ENCODE measurements around the gene NUP188. TPM values are rescaled to one million over a fixed set of nuclear protein-coding genes. Genes with fewer than 3 reads are reported as not detected.

The NUP188 gene
- total RNA-seq, 2 donors from 2014 or later, result 19.6 to 23.6 TPM

DNA sequence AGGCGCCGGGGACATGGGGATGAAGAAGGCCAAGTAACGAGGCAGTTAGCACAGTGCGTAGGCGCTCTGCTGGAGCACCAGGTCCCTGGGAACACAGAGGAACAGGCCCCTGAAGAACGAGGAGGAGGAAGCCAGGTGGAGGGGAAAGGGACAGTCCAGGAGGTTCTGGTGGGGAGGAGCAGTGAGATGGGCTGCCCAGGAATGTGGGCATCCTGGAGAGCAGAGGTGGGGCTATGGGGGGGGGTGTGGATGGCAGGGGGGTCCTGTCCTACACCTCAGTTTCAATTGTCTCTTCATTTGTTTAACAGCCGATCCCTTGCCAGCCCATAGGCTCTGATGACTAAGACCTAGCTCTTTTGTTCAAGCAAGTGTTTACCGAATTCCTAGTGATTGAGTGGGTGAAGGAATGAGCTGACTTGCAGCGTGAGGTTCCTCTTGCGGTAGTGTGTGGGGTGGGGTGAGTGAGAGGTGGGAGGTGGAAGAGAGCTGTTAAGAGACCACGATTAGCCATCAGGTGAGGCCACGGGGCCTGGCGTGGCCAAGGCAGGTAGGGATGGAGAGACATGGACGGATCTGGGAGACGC lies 35.1 kb upstream of the NUP188 start:
- DNase-seq (no peak), ATAC-seq (no peak)

DNA sequence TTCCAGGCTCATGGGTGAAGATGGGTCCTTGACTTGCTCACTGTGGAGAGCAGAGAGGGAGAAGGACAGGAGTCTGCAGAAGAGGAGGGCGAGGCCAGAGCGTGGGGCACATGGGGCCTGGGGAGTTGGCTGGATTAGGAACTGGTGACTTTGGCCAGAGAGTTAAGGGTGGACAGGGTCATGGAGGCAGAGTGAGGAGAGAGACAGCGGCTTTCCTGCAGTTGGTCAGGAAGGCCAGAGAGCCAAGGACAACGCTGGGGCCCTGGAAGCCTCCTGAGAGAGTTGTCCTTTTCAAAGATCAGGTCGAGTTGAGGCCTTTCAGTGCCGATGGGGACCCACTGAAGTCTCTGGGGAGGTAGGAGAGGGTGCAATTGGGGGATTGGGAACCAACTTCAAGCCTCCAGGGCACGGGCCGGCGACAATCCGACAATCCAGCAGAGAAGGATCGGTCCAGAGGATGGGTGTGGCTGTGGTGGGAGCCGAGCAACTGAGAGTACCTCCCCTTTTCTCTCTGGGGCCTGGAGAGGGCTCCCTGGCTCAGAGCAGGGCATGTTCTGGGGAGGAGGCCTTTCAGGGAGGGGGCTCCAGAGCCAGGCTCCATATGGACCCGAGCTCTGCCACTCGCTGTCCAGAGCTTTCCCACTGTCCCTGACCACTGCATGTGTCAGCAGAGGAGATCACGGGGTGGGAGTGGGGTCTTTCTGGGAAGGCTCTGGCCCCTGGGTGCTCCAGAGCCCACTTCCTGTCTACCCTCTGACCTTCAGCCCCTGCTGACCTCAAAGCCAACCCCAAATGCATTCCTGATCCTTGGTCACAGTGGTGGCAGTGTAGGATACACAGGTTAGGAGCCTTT lies 34.2 kb upstream of the NUP188 start:
- DNase-seq, result no peak
- intact Hi-C loops (cut with DNase I, micrococcal nuclease), result no loop called here
- ATAC-seq, result no peak

More for the DNA sequence above, 35.1 kb upstream of the NUP188 start:
- intact Hi-C loops (cut with DNase I, micrococcal nuclease), result no loop called here

DNA sequence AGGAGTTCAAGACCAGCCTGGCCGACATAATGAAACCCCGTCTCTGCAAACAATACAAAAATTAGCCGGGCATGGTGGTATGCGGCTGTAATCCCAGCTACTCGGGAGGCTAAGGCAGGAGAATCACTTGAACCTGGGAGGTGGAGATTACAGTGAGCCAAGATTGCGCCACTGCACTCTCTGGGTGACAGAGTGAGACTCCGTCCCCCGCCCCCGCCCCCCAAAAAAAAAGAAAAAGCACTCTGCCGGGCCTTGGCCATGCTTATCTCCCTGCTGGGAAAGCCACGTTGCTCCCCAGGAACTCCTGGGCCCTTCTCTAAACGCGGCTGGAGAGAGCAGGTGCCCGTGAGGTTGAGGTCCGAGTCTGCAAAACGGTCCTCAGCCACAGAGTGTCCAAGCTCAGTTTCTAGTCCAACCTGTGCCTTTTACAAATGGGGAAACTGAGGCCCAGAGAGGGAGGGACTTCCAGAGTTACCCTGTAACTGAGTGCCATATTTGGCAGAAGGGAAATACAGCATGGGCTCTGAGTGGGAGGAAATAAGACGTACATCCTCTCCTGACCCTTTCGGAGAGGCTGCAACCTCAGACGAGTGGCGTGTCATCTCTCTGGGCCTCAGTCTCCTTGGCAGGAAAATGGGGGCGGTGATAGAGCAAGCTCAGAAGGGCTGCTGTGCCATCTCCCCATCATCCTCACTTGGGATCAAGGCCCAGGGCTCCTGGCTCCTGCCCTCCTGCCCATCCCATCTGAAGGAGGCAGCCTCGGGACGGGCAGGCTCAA lies 33.3 kb upstream of the NUP188 start:
- intact Hi-C loops (cut with DNase I, micrococcal nuclease), result no loop called here

DNA sequence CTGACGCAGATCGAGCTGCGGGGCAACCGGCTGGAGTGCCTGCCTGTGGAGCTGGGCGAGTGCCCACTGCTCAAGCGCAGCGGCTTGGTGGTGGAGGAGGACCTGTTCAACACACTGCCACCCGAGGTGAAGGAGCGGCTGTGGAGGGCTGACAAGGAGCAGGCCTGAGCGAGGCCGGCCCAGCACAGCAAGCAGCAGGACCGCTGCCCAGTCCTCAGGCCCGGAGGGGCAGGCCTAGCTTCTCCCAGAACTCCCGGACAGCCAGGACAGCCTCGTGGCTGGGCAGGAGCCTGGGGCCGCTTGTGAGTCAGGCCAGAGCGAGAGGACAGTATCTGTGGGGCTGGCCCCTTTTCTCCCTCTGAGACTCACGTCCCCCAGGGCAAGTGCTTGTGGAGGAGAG lies 31.3 kb upstream of the NUP188 start:
- ATAC-seq, result no peak
- intact Hi-C loops (cut with DNase I, micrococcal nuclease), result no loop called here
- DNase-seq, result no peak

More for the DNA sequence above, 33.3 kb upstream of the NUP188 start:
- ATAC-seq (no peak), DNase-seq (no peak)

DNA sequence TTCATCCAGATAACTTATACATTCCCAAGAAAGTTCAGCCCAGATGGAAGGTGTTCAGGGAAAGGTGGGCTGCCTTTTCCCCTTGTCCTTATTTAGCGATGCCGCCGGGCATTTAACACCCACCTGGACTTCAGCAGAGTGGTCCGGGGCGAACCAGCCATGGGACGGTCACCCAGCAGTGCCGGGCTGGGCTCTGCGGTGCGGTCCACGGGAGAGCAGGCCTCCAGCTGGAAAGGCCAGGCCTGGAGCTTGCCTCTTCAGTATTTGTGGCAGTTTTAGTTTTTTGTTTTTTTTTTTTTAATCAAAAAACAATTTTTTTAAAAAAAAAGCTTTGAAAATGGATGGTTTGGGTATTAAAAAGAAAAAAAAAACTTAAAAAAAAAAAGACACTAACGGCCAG lies 30.8 kb upstream of the NUP188 start:
- intact Hi-C loops (cut with DNase I, micrococcal nuclease), result no loop called here
- no peak for ATAC-seq
- DNase-seq, result no peak

DNA sequence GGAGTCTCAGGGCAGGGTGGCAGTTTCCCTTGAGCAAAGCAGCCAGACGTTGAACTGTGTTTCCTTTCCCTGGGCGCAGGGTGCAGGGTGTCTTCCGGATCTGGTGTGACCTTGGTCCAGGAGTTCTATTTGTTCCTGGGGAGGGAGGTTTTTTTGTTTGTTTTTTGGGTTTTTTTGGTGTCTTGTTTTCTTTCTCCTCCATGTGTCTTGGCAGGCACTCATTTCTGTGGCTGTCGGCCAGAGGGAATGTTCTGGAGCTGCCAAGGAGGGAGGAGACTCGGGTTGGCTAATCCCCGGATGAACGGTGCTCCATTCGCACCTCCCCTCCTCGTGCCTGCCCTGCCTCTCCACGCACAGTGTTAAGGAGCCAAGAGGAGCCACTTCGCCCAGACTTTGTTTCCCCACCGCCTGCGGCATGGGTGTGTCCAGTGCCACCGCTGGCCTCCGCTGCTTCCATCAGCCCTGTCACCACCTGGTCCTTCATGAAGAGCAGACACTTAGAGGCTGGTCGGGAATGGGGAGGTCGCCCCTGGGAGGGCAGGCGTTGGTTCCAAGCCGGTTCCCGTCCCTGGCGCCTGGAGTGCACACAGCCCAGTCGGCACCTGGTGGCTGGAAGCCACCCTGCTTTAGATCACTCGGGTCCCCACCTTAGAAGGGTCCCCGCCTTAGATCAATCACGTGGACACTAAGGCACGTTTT lies 30.2 kb upstream of the NUP188 start:
- ATAC-seq (peak; percentile 60), DNase-seq (peak; percentile 57 to 68)
- intact Hi-C loops (cut with DNase I, micrococcal nuclease), result no loop called here

DNA sequence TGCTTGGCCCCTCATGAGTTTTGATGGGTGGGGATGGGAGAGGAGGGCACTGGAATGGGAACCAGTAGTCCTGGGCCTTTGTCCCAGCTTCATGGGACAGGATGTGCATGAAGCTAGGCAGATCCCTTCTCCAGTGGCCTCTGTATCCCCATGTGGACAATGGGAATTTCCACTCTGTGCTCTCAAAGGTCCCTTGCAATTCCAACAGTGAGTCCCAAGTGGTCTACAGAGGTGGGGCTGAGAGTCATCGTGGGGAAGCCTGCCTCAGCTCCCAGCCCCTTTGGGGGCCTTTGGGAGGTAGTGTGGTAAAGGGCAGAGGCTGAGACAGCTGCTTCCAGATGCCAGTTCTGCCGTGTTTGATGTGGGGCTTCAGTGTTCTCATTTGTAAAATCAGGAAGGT lies 28.6 kb upstream of the NUP188 start:
- ATAC-seq, result no peak
- intact Hi-C loops (cut with DNase I, micrococcal nuclease), result no loop called here
- no peak for DNase-seq

DNA sequence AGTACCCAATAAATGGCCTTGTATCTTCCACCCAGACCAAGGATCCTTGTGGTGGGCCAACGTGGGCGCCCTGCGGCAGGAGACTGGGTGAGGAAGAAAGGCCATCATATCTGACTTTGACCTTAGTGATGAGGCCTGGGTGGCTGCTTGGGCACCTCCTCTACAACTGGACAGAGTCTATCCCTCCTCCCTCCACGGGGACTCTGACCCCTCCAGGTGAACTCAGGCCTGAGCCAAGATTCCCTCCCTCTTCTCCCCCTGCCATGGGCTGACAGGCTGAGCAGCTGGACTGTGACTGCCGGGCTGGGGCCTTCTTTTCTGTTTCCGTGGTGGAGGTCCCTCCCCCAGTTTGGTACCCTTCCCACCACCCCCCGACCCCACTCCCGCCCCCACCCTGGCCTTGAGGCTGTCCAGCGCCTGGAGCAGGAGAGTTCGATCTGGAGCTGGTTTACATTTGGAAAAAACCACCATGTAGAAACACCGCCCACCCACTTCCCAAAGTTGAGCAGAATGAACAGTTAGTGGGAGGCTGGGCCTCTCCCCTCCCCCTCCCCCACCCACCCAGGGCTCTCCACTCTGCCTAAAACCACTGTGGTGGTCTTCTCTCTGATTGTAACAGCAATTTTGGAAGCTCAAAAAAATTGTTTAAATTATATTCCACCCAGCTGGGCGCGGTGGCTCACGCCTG lies 28.0 kb upstream of the NUP188 start:
- DNase-seq, result no peak
- ATAC-seq, result peak; percentile 47

DNA sequence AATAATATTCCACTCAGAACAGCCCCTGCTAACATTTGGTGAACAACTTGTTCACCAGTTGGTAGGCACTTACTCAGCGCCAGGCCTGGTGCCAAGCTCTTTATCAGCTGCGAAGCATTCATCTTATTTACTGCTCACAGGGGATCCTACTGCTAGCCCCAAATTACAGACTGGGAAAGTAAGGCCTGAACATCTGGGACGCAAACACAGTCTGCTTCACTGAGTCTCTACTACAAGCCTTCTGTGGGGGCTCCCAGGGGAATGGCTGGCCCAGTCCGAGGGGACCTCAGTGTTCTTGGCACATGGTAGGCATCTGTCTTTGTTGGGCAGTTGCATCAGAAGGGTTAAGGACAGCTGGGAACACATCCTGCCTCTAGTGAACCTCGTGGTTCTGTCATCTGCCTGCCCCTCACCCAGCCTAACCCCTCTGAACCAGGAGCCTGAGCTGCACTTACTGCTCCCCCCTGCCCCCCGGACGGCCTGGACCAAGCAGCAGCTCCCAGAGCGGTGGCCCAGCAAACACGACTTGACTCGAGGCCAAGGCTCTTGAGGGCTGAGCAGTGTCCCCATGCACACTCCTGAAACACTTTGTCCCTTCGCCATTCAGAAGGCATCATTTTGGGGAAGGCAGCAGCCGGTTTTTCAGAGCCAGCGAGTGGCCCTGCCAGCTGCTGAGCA lies 27.0 kb upstream of the NUP188 start, which contains the start of gene PHYHD1:
Gene PHYHD1, plus strand, starts transcription at position 602 of the 678 bp plus-strand sequence. CDS start 1,342 bp downstream, outside the sequence.
- ATAC-seq (no peak), DNase-seq (no peak)
- intact Hi-C loops (cut with DNase I, micrococcal nuclease), result loop anchor here in 1 of 2 donors (10.0 kb wide), 1 partner anchor 56 kb away; no protein-coding TSS in a partner anchor

More for the DNA sequence above, 28.0 kb upstream of the NUP188 start:
- intact Hi-C loops (cut with DNase I, micrococcal nuclease), result loop anchor here in 1 of 2 donors (10.0 kb wide), 1 partner anchor 55 kb away; no protein-coding TSS in a partner anchor

DNA sequence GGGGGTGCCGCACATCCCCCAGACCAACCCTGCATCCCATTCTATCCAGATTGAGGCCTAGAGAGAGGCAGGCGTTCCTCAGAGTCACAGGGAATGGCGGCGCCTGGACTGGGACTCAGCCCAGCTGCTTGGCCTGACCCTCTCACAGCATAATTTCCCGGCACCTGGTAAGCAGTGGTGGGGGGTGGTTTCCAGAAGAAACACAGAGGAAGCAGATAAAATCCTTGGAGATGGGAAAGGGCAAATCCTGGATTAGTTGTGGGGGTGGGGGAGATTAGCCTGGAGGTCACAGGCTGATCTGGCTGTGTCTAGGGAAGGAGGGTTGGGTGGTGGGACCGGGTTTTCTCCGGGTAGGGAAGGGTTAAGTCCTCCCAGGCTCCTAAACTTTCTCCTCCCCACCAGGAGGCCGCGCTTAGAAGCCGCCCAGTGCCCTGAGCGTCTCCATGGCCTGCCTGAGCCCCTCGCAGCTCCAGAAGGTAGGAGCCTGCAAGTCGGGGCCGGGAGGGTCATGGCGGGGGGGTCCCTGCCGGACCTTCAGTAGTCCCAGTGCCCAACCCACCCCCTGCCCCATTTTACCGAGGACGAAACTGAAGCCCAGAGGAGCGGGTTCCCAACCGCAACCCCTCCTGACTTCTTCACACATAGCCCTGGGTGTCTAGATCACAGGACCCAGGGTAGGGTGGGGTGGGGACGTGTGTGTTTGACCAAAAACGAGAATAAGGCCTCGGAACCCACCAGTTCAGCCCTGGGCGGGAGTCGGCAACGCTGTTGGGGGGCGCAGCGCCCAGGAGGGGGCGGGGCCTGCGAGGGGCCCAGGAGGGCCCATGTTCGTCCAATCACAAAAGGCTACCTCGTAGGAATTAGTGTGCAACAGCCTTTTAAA lies 25.4 kb upstream of the NUP188 start:
- DNase-seq (peak in 1 of 2 donors; percentile 43), ATAC-seq (peak; percentile 38)
- intact Hi-C loops (cut with DNase I, micrococcal nuclease), result loop anchor here in 1 of 2 donors (10.0 kb wide), 1 partner anchor 57 kb away; no protein-coding TSS in a partner anchor

DNA sequence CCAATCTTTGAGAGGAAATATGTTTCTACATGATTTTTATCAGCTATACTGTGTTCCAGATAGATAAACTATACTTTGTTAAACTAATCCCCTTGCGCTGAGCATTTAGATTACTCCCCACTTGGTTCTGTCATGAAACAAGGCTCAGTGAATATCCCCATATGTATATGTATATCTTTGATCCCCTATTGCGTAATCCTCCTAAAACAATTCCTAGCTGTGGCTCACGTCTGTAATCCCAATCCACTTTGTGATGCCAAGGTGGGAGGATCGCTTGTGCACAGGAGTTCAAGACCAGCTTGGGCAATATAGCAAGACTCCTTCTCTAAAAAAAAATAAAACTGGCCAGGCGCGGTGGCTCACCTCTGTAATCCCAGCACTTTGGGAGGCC lies 24.0 kb upstream of the NUP188 start:
- no peak for DNase-seq
- ATAC-seq, result no peak
- intact Hi-C loops (cut with DNase I, micrococcal nuclease), result loop anchor here in 1 of 2 donors (10.0 kb wide), 1 partner anchor 59 kb away; no protein-coding TSS in a partner anchor

DNA sequence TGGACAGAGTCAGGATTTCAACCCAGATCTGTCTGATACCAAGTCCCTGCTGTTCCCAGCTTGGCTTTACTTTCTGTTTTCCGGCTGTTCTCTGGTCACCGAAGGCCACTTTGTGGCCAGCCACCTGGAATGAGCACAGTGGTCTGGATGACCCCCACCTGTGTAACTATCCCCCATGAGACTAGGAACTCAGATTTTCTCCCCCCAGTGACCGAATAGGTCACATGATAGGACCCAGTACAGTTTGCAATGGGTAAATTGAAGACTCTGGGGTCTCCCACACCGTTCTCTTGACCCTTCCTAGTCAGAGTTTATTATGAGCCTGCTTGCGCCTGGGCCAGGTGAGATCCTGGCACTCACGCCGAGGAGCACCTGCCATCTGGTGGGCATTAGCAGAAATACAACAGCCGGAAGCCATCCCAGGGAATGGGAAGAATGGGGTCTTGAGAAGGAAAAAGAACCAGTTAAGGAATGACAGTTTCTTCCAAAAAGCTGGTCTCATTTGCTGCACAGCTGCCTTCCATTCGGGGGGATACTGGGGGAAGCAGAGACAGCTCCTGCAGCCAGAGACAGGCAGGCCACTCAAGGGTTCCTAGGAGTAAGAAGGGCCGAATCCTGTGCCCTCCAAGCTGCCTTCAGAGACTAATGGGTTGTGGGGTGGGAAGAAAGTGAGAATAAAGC lies 19.6 kb upstream of the NUP188 start:
- peak in 1 of 2 donors; percentile 60 for DNase-seq
- peak; percentile 91 for ATAC-seq
- intact Hi-C loops (cut with DNase I, micrococcal nuclease), result loop anchor here (2.0 to 10.0 kb wide), 2 partner anchors 63 to 65 kb away; no protein-coding TSS in a partner anchor

DNA sequence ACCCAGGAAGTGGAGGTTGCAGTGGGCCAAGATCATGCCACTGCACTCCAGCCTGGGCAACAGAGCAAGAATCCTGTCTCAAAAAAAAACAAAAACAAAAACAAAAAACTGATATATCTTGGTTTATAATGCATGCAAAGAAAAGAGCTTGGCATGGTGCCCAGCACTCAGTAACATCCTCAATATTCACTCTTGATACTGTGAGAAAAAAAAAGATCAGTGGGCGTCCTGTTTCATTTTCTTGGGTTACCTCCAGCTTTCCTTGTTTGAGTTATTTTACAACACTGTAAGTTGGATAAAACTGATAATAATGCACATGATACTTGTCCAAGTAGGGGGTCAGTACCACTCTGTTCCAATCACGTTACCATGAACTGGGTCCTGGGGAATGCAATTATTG lies 18.9 kb upstream of the NUP188 start:
- no peak for DNase-seq
- intact Hi-C loops (cut with DNase I, micrococcal nuclease), result loop anchor here (2.0 to 10.0 kb wide), 2 partner anchors 64 to 66 kb away; no protein-coding TSS in a partner anchor
- ATAC-seq, result no peak

DNA sequence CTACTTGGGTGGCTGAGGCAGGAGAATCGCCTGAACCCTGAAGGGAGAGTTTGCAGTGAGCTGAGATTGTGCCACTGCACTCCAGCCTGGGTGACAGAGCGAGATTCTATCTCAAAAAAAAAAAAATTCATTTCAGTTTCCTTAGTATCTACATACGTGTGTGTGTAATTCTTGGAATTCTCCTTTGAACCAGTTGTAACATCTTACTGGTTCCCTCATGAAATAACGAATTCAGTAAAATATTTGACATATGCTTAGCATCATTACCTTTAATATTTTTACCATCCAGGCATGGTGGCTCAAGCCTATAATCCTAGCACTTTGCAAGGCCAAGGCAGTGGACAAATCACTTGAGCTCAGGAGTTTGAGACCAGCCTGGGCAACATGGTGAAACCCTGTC lies 17.9 kb upstream of the NUP188 start:
- DNase-seq, result no peak
- no peak for ATAC-seq
- intact Hi-C loops (cut with DNase I, micrococcal nuclease), result loop anchor here (2.0 to 10.0 kb wide), 2 partner anchors 65 to 67 kb away; no protein-coding TSS in a partner anchor

DNA sequence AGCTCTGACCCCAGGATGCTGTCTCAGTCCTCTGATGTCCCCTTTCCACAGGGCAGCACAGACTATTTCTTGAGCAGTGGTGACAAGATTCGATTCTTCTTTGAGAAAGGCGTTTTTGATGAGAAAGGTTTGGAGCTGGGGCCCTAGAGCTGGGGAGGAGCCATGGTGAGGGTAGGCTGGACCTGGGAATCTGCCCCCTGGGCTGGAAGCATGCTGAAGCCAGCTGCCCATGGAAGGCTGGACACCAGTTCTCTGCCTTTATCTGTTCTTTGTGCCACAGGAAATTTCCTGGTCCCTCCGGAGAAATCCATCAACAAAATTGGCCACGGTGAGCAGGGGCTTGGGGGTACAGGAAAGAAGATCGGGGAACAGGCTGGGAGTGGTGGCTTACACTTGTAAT lies 13.8 kb upstream of the NUP188 start:
- intact Hi-C loops (cut with DNase I, micrococcal nuclease), result no loop called here
- DNase-seq (peak in 1 of 2 donors; percentile 12), ATAC-seq (no peak)
